Hematopoietic multipotent progenitor cell (in vitro differentiated cells): ENCODE data around the gene ZNF443. TPM values are rescaled to one million over a fixed set of nuclear protein-coding genes. Genes with fewer than 3 reads are reported as not detected.
A peak's percentile ranks its signal among the peaks of the same experiment; 100 is the strongest.
"Not testable (repeated sequence)": the region's sequence is repeated elsewhere in the genome, so short reads cannot be mapped to it uniquely, and the experiment has no call there.

ENCODE experiments used
- DNase-seq, 3 donors: peaks; one replicate each; pipeline ENCODE4 v3.0.0-alpha.2; 2011 to 2015; ENCODE audit warnings: low read depth in 2 of 3, low spot score in 2 of 3
- total RNA-seq: library from RNA; depleted of rRNA; stranded (reverse); fragments of >200 nt; gene quantifications from one replicate; pipeline ENCODE4 v1.2.3, GENCODE V29; 2012

ZNF443 gene
- total RNA-seq, 1 donor, result 3.5 TPM

DNA sequence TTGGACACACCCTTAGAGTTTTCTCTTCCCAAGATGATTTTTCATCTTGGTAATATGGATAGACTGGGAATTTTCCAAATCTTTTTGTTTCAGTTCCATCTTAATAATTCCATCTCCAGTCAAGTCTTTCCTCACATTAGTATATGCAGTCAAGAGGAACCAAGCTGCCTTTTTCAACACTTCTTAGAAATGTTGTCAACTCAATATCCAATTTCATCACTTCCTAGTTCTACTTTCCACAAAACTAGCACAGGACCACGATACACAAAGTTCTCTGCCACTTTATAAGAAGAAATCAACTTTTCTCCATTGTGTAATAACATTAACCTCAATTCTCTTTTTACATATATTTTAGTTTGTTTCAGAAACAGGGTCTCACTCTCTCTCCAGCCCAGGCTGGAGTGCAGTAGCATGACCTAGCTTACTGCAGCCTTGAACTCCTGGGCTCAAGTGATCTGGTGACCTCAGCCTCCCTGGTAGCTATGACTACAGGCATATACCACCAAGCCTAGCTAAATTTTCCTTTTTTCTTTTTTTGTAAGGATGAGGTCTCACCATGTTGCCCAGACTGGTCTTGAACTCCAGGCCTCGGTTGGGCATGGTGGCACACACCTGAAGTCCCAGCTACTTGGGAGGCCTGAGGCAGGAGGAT, 15.5 kb downstream of the ZNF443 start:
- DNase-seq, result no peak

DNA sequence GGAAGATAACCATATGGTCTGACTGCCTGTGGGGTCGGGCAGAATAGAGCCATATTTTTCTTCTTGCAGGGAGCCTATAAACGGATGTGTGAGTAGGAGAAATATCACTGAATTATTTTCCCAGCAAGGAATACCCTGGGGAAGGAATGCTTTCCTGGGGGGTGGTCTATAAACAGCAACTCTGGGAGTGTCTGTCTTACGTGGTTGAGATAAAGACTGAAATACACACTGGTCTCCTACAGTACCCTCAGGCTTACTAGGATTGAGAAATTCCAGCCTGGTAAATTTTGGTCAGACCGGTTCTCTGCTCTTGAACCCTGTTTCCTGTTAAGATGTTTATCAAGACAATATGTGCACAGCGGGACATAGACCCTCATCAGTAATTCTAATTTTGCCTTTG, 23.5 kb downstream of the ZNF443 start:
- DNase-seq, result not testable (repeated sequence)

DNA sequence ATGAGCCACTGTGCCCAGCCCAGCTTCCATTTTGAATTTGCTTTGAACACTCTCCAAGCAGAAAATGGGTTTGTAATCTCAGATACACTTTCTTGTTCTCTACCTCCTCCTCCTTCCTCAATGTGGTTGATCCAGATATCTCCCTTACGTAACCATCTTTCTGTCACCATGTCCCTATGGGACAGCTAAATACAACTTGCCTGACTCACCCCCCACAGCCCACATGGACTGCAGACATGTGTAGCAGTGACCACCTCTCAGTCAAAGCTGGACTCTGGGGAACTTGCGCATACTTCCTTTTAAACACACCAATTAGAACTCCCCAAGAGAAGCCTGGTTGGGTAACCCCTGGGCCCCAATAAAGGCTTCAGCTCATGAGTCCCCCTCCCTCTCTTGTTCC, 28.9 kb downstream of the ZNF443 start:
- no peak for DNase-seq

DNA sequence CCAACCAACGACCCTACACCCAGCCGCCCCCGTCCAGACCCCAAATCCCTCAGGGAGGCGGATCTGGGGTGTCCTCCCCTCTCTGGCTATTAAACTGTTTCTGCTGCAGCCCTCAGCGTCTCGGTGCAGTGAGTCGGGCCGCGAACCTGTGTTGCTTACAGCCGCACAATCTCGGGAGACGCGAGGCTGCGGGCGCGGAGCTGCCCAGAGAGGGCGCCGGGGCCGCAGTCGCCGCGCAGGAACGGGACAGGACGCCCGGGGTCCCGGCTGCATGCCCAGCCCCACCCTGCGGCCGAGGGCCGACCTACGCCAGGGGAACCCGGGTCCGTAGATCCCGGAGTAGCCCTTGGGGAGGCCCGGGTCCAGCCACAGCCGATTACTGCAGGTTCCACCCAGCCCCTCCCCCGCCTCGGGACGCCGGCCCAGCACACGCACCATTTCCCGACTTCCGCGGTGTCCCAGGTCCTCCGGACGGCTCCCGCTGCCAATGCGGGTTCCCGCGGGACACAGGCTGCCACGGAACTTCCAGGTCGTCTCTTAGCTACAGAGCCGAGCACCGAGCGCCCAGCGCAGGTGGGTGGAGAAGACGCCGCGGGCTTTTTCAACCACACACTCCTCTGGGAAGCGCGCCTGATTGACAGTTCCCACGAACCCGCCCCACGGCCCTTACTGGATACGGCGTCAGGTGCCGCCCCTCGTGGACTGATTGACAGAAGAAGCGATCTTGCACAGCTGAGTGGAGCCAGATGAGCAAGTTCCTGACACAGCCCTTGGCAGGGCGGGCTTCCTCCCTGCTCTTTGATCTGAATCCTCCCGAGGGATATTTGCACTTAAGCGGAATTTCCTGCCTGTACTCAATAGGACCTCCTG, 40.0 kb downstream of the ZNF443 start, which contains the start of gene ZNF799:
Gene ZNF799, minus strand, starts transcription at position 639 of the 870 bp plus-strand sequence. Its CDS starts 201 bp downstream, at position 438.
- DNase-seq, result peak; percentile 42 to 93 (median 91)

DNA sequence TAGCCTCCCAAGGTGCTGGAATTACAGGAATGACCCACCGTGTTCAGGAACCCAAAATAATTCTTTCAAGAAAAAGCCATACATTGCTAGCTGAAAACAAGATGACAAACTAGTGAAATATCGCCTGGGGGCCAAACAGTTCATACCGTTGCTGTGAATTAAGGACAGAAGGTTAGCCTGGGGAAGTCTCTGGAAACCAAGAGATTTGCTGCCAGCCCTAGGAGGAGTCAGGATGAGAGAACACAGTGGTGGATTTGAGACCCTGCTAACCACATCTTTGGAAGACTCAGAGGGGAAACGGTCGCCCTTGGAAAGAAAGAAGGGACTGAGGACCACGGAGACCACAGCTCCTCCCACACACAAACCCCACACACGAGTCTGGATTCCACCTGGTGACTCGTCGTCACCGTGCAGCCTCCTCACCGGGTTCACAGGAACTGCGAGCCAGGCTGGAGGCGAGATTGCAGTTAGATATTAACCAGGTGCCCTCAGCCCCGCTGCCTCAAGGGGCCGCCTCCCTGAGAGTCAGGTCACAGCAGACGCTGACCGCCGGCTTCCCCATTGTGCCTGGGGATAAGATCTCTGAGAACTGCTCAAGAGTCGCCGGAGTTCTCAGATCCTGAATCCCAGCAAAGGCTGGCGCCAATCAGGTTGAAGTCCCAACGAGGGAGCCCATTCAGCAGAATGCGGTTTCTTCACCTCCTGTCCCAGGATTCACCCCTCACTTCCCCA, 40.8 kb downstream of the ZNF443 start:
- peak in 2 of 3 donors; percentile 35 to 39 for DNase-seq

DNA sequence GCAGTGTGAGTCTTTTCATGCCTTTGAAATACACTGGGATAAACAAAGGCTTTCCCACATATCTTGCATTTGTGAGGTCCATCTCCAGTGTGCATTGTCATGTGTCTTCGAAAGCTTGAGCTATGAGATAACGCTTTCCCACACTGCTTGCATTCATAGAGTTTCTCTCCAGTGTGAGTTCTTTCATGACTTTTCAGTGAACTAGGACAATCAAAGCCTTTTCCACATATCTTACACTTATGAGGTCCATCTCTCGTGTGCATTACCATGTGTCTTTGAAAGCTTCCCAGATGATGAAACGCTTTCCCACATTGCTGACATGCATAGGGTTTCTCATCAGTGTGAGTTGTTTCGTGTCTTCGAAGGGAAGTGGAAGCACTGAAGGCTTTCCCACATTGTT, 49.7 kb downstream of the ZNF443 start:
- DNase-seq, result not testable (repeated sequence)

DNA sequence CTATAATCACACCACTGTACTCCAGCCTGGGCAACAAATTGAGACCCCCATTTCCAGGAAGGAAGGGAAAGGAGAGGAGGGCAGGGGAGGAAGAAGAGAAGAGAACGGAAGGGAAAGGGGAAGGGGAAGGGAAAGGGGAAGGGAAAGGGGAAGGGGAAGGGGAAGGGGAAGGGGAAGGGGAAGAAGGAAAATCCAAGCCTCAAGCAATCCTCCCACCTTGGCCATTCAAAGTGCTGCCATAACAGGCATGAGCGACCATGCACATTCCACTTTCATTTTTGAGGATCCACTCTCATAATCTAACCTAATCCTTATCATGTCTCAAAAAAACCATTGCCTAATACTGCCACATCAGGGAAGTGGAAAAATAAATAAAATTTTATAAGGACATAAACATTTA, 54.5 kb downstream of the ZNF443 start:
- not testable (repeated sequence) for DNase-seq

DNA sequence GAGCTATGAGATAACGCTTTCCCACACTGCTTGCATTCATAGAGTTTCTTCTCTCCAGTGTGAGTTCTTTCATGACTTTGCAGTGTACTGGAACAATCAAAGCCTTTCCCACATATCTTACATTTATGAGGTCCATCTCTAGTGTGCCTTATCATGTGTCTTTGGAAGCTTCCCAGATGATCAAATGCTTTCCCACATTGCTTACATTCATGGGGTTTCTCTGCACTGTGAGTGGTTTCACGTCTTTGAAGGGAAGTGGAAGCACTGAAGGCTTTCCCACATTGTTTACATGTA, 60.4 kb downstream of the ZNF443 start:
- no peak for DNase-seq

DNA sequence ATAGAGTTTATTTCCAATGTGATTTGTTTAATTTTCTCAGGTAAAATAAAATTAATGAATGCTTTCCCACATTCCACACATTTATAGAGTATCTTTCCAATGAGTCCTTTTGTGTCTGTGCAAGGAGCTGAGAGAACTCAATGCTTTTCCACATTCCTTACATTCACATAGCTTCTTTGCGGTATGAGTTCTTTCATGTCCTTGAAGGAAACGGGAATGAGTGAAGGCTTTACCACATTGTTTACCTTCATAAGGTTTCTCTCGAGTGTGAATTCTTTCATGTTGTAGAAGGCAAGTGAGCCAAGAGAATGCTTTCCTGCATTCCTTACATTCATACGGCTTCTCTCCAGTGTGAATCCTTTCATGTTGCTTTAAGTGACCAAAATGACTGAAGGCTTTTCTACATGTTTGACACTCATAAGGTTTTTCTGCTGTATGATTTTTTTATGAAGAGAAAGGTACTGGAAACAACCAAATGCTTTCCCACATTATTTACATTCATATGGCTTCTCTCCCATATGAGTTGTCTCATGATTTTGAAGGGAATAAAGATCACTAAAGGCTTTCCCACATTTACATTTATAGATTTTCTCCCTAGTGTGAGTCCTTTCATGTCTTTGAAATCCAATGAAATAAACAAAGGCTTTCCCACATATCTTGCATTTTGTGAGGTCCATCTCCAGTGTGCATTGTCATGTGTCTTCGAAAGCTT, 60.9 kb downstream of the ZNF443 start:
- DNase-seq, result no peak

Other genes with a start within 250 kb of the ZNF443 start
- gene ZNF44, start 146.1 kb downstream of the ZNF443 start, total RNA-seq, result 9.7 TPM
- 1.6 TPM for gene ZNF563, start 107.4 kb downstream of the ZNF443 start, total RNA-seq
- gene ZNF442, start 75.3 kb downstream of the ZNF443 start, total RNA-seq, result 1.1 TPM
- gene ZNF799, start 39.8 kb downstream of the ZNF443 start, total RNA-seq, result 3.2 TPM
- gene ZNF709, start 43.8 kb upstream of the ZNF443 start, total RNA-seq, result 7.5 TPM
- 4.8 TPM for gene ZNF564, start 110.5 kb upstream of the ZNF443 start, total RNA-seq
- gene ZNF490, start 169.8 kb upstream of the ZNF443 start, total RNA-seq, result 9.7 TPM
- 9.4 TPM for gene ZNF791, start 169.9 kb upstream of the ZNF443 start, total RNA-seq
- 128 TPM for gene MAN2B1, start 225.7 kb upstream of the ZNF443 start, total RNA-seq
- gene WDR83, start 225.8 kb upstream of the ZNF443 start, total RNA-seq, result 14.8 TPM
- 102 TPM for gene DHPS, start 240.9 kb upstream of the ZNF443 start, total RNA-seq
- not detected for gene GNG14, start 247.0 kb upstream of the ZNF443 start, total RNA-seq